Umbilical cord (tissue), 2 donors: ENCODE measurements around the gene ANO3. TPM values are rescaled to one million over a fixed set of nuclear protein-coding genes. Genes with fewer than 3 reads are reported as not detected.

ENCODE experiments used
- DNase-seq: peaks from one replicate; pipeline ENCODE4 v3.0.0-alpha.2; 2015; ENCODE audit warnings: low spot score
- total RNA-seq: library from RNA; depleted of rRNA; stranded (reverse); fragments of >200 nt; gene quantifications from one replicate; pipeline ENCODE4 v1.2.3, GENCODE V29; 2014; ENCODE audit warnings: low replicate concordance; ENCODE audit not compliant: insufficient read depth

Gene ANO3
- total RNA-seq, 1 donor from 2014 or later: 4.6 TPM

DNA sequence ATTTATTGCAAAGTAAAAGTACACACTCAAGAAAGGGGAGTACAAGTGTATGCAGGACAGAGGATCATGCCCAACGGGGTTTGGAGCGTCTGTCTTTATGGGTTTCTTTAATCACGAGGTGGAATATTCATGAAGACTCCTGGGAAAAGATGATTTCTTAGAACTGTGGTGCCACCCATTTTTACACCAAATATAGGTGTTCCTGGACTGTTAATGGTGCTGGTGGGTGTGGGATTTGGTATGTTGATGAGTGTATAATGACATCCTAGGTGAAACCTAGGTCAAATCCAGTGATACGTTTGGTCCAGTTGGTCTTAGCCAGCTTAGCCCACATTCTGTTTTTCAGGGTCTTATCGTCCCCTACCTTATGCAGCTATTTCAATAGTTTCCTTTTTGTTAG is 21.1 kb downstream of the ANO3 start:
- DNase-seq: no peak

DNA sequence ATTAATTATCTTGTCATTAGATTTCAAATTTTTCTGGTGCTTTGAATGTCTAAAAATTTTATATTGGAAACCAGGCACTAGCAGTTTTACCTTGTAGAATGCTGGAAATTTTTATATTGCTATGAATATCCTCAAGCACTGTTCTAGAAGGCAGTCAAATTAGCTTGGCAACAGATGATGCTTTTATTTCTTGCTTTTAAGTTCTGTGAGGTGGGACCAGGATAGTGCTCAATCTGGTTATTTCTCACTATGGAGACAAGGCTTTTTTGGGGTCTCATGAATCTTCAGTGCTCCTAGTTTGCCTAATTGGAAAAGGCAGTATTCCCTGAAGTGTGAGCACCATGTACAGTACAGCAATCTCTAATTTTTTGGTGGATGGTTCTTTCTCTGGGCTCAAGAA is 27.1 kb downstream of the ANO3 start:
- no peak for DNase-seq

DNA sequence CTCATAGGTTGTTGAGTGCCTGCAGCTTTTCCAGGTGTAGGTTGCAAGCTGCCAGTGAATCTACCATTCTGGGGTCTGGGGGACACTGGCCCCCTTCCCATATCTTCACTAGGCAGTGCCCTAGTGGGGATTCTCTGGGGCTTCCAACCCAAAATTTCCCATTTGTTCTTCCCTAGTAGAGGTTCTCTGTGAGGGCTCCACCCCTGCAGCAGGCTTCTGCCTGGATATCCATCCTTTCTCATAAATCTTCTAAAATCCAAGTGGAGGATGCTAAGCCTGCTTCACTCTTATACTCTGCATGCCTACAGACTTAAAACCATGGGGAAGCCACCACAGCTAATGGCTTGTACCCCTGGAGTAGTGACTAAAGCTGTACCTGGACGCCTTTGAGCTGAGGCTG is 33.4 kb downstream of the ANO3 start:
- DNase-seq: no peak

DNA sequence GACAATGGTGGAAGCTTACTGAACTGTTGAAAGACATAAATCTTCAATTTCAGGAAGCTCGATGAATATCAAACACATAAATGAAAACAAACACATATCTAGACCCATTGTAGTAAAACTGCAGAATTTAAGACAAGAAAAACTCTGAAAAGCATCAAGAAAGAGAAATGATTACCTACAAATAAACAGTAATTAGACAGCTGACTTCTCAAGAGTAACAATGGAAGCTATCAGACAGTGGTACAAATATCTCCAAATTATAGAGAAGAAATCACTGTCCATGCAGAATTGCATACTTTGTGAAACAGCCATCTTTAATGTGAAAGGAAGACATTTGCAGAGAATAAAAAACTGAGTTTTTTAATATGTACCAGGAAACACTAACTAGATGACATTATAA is 45.7 kb downstream of the ANO3 start:
- DNase-seq: no peak

DNA sequence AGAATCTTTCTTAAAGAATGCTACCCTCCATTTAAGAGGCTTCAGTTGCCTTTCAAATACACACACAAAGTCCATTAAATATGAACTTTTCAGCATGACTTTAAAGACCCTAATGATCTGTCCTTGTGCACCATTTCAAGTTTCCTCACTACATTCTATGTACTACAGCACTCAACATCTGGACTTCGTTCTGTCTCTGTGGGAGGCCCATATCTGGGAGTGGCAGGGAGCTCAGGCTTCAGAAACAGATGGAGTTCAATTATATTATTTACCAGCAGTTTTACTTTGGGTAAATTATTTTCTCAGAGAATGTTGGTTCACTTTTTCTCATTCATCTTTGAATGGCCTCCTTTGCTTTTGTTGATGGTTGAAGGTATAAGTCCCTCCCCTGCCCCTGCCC is 67.4 kb downstream of the ANO3 start:
- DNase-seq: no peak

DNA sequence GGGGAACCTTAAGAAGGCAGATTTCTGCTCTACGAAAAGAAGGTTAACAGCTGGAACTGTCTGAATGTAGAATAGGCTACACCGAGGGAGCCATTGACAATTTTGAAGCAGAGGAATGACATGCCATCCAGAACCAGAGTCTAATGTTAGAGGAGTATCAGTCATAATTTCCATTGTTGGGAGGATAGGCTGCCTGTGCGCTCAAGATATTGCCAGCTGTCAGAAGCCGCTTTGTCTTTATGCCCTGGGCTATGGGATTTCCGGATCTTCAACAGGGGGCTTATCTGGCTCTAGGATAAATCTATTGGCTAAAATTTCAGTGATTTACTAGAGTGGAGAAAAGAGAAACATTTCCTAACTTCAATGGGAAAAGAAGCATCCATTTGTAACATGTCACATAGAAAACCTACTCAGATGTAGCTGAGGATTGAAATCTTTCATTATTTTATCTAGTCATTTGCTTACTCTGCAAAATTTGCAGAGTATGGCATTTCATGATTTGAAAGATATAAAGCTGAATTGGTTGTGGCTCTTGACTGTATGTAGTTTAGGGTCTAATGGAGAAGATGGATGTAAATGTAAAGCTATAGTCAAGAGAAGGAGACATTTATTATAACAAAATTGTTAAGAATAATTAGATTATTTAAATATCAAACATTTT is 78.9 kb downstream of the ANO3 start:
- DNase-seq: no peak

DNA sequence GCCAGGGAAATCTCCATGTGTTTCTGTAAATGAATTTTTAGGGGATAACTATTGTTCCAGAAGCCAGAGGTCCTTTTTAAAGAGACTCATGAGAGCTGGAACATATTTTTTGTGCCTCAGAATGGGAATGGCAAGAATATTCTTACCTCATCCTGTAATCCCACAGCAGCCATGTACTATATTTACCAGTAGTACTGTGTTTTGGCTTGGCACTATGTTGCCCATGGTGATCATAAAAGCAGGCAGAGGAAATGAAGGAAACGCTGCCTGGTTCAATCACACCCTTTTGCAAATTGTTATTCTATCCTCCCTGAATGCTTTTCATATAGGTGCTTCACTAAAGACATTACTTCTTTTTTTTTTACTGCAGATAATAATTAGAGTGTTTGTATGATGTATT is 81.0 kb downstream of the ANO3 start:
- no peak for DNase-seq

DNA sequence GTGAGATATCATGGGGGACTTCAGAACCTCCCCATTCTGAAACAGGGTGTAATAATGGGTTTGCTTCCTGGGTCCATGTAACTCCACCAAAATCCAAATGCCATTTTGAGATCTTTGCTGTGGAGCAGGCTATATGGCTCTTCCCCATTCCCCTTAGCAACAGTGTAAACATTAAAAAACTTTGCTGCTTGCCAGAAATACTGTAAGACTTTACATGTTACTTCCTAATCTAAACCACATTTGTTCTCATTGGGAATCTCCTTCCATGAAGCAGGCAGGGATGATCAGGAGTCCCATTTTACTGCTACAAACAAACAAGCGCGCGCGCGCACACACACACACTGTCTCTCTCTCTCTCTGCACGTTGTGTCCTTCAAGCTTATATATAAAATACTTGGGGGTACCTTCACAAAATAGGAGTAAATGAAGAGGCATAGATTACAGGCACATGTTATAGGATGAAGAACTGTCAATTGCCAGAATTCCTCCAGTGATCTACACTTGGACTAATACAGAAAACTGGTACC is 86.5 kb downstream of the ANO3 start:
- DNase-seq: peak; percentile 13

DNA sequence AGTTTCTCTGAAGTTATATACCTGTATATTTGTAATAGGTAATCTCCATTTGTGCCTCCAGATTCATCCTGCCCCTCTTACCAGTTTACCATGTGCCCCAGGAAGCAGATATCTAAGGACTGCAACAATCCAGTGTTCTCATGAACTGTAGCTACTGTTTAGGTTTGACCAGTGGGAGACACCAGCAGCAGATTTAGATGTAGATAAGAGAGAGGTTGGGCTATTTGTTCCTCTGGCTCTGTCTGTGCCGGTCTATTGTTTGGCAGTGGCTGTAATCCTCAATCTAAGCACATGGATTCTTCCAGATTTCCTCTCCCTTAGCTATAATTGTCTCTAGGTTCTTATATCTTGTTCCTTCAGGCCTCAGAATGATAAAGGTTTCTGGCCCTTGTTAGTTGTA is 88.4 kb downstream of the ANO3 start:
- no peak for DNase-seq

DNA sequence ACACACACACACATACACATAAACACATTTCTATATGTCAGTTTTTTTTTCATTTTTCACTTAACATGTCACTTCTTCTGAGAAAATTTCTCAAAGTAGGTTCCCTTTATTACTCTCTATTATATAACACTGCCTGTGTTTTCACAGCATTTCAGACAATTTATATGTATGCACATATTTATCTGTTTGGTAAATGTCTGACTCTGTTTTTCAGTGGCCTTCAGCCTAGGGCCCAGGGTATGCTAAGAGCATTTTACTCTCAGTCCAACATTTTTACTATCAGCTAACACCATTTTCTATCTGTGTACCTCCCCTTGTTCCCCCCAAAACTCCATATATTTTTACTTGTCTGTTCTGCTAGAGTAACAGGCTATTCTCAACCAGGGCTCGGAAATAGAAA is 92.3 kb downstream of the ANO3 start:
- no peak for DNase-seq

DNA sequence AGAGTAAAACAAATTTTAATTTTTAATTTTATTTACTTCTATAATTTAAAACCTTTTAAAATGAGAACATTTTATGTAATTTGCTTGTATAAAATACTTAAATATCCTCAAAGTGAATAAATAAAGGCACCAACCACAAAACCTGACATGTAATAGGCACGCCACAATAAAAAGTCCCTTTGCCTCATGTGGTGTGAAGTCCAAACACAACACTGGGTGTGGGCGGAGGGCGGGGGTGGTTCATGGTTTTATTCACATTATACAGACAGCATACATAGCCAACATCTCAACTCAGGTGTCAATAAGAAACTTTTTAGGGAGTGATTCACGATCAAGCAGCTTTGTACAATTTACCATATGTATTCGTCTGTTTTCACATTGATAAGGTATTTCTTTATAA is 107.9 kb downstream of the ANO3 start:
- DNase-seq: no peak

DNA sequence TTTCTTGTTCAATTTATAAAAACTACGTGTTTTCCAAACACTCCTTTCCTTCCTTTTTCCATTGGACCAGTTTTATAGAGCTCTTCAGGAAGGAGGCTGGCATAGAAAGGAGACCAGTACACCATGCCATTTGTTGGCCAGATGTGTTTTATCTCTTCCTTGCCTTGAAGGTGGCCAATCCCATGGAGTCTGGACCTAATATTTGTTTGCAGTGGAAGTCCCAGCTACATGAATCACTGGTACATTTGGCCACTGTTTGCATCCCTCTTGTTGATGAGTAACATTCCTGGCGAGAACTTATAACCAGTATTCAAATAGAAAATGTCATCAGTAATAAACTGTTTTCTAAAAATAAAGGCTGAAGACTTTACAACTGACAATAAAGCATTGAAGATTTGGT is 110.2 kb downstream of the ANO3 start:
- DNase-seq: no peak

DNA sequence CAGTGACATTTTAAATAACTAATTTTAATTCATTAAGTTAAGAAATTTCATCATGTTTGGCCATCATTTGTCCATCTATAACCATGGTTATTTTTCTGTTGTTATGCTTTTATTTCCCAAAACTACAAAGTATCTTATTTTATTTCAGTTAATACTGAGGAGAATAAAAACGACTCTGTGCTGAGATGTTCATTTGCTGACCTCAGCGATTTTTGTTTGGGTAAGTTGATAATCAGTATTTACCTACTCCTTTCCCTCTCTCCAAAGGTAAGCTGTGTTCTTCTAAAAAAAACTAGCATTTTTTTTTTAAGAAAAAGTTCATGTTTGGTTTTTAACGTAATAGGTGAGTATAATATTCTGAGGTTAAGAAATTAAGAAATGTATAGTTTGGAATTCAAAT is 111.7 kb downstream of the ANO3 start:
- no peak for DNase-seq

DNA sequence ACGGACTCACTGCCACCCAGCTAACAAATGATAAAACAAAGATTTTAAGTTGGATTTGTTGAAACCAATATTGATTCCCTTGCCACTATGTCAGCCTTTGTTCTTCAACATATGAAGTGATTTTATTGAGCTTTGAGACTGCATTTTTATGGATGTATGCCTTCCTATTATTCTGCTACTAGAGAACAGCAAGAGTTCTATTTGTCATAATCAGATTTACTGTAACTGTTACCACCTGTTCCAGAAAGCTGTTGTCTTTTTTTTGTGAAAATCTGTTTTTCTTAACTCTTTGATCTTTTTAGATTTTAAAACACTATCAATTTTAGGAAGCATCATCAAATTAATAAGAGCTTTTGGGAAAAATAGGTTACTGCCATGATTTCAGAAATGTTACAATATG is 125.7 kb downstream of the ANO3 start:
- DNase-seq: no peak

DNA sequence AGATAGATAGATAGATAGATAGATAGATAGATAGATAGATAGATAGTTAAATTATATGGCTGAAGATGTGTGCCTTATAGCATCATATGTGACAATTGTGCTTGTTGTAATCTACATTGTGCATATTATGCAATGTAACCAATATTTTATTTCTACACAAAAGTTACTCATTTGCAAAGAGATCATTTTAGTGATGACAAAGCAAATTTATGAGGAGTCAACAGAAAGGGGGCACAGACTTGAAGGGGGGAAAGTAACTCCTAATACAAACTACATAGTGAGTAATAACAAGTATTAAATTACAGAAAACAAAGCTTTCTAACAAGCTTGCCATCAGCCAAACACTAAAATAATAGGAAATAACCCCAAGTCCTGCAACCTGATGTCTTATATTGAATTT is 133.3 kb downstream of the ANO3 start:
- no peak for DNase-seq

DNA sequence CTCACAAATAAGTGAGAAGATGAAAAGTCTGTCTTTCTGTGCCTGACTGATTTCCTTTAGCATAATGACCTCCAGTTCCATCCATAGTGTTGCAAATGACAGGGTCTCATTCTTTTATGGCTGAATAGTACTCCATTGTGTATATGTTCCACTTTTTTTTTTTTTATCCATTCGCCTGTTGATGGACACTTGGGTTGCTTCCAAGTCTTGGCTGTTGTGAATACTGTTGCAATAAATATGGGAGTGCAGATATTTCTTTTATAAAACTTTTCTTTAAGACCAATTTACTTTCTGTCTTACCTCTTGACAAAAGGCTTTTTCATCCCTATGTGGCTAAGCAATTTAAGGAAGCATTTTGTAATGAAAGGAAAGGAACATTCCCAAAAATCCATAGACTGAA is 135.6 kb downstream of the ANO3 start:
- no peak for DNase-seq

DNA sequence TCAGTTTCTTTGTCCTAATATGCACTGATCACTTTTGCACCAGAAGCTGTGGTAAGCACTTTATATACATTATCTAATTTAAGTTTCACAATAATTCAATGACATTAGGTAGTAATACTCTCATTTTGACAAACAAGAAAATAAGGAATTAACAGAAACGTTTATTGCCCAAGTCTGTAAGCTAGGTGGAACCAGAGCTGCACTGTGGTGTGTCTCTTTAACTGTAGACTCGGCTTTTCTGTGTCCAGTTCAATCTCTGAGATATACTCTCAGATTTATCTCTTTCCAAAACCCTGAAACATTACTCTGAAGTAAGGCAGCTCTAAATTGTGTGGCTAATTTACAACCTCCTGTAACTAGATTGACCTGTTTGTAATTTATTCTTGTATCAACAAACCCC is 139.1 kb downstream of the ANO3 start:
- peak; percentile 20 for DNase-seq

DNA sequence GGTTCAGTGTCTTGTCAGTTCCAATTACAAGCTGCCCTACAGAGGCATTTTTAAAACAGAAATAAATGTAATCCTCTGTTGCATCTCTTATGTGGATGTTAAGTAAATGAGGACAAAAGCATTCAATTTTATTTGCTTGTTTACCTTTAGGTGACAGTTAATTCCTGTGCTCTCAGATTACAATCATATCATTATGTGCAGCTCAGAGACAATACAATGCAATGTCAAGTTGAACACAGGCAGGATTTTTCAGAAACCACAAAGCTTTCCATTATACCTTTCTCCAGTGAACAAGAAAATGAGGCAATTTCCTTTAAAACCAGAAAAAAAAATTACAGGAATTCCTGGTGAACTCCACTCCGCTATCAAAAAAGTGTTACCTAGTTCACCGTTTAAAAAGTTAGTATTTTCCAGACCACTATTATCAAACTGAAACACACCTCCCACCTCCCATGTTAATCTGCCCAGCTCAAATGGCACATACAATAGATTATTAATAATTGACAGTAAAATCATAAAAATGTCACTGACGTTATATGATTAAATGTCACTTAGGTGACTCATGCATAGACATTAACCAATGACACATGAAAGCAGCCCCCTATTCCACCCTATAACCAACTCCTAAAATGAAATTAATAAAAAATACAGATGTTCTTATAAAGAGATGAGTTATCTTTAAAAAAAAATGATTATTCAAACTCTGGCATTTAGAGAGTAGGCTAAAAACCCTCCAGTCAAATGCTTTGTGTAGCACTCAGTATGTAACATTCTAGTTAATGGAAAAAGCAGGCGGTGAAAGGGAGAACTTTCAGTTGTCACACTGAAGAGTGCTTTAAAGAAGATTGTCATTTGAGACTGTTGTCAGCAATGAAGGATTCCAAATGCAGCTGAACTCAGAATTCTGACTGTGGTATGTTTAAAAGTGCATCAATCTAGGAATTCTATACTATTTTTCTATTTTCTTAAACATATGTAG is 141.6 kb downstream of the ANO3 start:
- DNase-seq: no peak

DNA sequence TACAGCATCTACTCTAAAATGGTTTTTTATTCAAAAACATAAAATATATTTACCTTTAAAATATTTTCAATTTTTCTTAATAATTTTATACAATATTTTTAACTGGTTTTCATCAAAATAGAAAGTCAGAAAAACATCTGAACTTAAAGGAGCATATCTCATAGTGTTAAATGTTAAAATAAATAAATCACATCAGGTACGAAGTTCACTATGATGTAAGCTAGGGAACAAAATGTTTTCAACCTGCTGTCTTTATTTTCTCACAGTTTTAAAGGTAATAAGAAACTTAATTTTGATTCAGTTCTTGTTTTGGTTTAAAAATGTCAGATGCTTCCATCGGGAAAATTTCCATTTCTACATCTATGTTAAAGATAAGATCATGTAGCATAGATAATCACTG is 142.5 kb downstream of the ANO3 start:
- no peak for DNase-seq

DNA sequence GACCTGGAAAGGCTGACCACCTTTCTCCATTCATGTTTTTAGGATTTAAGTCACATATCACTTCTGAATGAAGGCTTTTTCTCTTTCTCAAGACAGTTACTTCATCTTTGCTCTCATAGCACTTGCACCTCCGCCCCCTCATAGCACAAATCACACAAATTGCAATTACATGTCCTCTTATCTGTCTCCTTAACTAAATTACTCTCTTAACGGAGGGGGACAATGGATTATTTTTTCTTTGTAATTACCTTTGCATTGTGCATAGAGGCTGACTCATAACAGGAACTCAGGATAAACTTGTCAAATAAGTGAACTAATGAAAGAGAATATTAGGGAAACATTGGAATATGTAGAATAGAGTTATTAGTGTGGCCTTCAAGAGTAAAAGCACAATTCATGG is 145.5 kb downstream of the ANO3 start:
- no peak for DNase-seq

DNA sequence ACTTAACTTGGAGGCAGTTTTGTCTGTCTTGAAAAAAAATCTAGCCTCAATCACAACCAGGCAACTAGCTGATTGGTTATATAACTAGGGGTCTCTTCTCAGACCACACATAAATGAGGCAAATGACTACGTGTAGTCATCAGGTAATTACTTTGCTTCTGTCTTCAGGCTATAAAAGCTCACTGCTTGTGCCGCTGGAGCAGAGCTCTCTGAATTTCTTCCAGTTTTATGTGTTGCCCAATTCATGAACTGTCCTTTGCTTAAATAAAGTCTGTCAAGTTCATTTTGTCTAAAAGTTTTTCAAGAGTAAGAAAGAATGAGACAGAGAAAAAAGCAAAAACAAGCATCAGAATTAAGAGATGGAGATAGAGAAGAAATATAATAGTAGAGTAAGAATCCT is 146.8 kb downstream of the ANO3 start:
- peak; percentile 14 for DNase-seq

DNA sequence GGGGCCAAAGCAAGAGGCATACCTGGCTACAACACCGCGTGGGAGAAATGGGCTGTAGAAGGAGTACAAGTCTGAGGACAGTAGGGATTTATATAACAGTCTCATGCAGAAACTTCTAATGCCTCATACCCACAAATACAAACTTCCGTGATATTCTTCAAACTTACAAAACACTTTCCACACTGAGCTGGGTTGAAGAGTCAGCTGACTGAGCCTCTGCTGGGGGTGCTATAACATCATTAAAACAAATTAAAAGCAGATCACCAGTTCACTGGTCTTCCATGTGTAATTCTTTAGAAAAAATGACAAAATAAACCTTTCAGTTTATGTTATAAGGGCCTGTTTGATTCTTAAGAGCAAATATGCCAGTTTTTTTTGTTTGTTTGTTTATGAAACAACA is 148.1 kb downstream of the ANO3 start:
- DNase-seq: no peak

DNA sequence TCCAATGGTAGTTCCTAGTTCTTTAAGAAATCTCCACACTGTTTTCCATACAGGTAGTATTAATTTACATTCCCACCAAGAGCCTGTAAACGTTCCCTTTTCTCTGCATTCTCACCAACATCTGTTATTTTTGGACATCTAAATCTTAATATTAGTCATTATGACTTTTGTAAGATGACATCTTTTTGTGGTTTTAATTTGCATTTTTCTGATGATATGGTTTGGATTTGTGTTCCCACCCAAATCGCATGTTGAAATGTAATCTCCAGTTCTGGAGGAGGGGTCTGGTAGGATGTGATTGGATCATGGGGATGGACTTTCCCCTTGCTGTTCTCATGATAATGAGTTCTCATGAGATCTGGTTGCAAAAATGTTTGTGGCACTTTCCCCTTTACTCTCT is 151.2 kb downstream of the ANO3 start:
- DNase-seq: no peak
